ENCODE results near the gene RAD23A.
A peak's percentile ranks its signal among the peaks of the same experiment; 100 is the strongest.
"Not testable (repeated sequence)": the region's sequence is repeated elsewhere in the genome, so short reads cannot be mapped to it uniquely, and the experiment has no call there.

RAD23A gene

DNA sequence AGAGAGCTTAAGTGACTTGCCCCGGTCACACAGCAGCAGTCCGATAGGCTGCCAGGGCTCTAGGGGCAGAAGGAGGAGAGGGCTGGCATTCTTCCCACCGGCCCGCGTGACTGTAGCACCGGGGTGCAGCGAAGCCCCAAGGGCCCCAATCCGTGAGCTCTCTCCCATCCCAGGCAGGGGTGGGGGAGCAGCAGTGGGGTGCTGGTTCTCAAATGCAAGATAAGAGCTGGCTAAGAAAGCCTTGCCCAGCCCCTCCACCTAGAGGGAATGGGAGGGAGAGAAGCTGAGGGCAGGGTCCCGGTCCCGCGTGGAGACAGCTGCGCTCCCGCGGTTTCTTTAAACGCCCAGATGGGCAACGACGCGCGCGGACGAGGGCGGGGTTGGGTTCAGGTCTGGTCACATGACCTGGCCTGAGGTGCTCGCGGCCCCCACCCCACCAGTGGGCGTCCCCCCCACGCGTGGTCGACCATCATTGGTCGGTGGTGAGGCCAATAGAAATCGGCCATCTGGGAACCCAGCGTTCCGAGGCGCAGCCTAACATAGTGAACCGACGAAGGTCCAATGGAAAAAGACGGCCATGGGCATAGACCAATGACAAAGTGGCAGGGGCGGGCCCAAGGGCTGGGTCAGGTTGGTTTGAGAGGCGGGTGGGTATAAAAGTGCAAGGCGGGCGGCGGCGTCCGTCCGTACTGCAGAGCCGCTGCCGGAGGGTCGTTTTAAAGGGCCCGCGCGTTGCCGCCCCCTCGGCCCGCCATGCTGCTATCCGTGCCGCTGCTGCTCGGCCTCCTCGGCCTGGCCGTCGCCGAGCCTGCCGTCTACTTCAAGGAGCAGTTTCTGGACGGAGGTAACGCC is 7.5 kb upstream of the RAD23A start, which contains the start of gene CALR:
TSS of gene CALR (plus strand) at position 683 of the 852 bp plus-strand sequence. CDS start at position 754, 71 bp downstream.
- peak; percentile 99 for DNase-seq

DNA sequence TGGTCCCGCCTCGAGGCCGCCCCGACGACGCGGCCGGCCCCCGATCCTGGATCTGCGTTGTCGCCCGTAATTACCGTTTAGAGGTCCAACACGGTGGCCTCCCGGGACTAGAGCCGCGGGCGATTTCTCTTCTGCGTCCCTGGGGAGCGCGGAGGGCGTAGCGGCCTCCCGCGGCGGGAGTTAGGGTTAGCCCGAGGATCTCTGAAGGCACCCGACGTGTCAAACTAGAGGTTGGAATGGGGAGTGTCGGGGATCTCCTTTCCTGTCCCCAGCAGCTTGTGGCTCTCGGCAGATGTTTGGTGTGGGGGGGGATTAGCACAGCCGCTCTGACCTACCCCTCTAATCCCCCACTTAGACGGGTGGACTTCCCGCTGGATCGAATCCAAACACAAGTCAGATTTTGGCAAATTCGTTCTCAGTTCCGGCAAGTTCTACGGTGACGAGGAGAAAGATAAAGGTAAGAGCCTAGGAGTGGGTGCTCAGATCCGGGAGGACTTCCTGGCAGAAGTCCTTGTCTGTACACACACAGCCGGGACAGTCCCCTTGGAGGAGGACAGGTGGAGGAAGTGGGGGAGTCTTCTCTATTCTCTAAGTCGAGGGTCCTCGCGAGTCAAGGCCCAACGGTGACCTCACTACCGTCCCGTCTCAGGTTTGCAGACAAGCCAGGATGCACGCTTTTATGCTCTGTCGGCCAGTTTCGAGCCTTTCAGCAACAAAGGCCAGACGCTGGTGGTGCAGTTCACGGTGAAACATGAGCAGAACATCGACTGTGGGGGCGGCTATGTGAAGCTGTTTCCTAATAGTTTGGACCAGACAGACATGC is 6.7 kb upstream of the RAD23A start:
- DNase-seq, result no peak

DNA sequence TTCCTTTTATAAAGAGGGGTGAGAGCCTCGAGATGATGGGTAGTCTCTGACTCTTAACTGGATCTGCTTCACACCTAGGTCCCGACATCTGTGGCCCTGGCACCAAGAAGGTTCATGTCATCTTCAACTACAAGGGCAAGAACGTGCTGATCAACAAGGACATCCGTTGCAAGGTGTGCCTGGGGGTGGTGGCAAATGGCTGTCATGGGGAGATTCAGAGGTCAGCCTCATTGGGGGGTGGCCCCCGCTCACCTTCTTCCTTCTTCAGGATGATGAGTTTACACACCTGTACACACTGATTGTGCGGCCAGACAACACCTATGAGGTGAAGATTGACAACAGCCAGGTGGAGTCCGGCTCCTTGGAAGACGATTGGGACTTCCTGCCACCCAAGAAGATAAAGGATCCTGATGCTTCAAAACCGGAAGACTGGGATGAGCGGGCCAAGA is 5.7 kb upstream of the RAD23A start:
- no peak for DNase-seq

DNA sequence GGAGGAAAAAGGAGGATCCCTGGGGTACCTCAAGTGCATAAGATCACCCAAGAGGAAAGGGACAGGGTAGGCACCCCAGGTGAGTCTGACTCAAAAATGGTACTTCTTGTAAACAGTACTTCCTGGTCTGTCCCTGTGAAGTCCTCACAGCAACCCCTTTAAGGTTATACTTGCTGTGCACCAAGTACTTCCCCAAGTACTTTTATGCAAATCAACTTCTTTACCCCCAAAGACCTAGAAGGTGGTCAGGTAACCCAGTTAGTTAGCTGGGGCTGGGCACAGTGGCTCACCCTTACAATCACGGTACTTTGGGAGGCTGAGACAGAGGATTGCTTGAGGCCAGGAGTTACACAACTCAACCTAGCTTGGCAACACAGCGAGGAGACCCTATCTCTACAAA is 4.8 kb upstream of the RAD23A start:
- no peak for DNase-seq

DNA sequence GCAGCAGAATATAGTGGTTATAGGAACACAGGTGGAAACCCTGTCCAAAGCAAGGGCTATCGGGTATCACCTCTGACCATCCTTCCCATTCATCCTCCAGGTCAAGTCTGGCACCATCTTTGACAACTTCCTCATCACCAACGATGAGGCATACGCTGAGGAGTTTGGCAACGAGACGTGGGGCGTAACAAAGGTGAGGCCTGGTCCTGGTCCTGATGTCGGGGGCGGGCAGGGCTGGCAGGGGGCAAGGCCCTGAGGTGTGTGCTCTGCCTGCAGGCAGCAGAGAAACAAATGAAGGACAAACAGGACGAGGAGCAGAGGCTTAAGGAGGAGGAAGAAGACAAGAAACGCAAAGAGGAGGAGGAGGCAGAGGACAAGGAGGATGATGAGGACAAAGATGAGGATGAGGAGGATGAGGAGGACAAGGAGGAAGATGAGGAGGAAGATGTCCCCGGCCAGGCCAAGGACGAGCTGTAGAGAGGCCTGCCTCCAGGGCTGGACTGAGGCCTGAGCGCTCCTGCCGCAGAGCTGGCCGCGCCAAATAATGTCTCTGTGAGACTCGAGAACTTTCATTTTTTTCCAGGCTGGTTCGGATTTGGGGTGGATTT is 2.1 kb upstream of the RAD23A start:
- no peak for DNase-seq

DNA sequence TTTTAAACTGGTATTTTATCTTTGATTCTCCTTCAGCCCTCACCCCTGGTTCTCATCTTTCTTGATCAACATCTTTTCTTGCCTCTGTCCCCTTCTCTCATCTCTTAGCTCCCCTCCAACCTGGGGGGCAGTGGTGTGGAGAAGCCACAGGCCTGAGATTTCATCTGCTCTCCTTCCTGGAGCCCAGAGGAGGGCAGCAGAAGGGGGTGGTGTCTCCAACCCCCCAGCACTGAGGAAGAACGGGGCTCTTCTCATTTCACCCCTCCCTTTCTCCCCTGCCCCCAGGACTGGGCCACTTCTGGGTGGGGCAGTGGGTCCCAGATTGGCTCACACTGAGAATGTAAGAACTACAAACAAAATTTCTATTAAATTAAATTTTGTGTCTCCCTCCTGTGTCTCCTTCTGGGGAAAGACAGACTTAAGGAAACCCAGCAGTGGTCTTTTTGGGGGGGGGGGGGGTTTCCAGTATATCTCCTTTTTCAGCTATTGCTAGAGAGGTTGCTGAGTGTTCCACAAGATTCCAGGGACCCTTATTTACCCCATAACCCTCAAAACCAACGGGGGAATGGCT is 1.5 kb upstream of the RAD23A start:
- DNase-seq, result no peak

DNA sequence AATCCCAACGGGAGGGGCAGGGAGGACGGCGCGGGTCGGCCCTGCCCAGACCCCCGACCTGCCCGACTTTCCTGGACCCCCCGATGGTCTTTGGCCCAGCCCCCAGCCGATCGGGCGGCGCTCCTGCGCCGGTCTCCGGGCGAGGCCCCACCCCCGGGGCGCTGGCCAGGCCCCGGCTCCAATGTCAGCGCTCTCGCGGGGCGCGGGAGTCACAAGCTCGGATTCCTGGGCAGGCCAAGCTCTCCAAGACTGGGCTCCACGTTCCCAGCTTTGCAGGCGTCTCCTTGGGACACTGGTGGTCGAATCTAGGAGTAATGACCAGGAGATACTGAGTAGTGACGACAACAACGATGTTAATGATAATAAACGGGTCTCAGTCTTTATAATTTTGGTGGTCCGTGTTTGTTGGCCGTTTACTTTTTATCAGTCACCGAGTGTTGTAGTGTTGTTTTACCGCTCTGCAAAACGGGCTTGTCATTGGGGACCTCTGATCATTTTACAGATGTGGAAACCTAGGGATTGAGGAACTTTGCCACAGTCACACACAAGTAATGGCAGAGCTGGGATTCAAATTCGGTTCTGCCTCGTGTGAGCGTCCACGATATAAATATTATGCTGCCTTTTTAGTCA is 545 bp downstream of the RAD23A start:
- DNase-seq, result peak; percentile 40

DNA sequence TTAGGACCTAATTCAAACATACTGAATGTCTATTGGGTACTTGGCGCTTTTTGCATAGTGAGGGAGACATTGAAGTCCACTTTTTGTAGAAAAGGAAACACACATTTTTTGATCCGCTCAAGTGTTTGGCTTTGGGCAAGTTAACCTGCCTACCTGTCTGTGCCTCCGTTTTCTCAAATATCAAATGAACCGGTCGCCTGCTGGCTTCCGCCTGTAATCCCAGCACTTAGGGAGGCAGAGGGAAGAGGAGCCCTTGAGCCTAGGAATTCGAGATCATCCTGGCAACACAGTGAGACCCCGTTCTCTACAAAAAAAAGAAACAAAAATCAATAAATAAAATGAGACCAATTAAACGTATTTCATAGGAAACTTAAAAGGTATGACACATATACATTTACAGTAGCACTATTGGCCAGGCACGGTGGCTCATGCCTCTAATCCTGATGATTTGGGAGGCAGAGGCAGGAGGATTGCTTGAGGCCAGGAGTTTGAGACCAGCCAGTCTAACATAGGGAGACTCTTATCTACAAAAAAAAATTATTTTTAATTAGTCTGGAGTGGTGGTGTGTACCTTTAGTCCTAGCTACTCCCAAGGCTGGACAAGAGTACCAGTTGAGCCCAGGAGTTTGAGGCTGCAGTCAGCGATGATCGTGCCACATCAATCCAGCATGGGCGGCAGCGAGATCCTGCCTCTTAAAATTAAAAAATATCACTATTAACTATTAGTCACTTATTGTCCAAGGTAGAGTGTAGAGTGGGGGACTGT is 1.3 kb downstream of the RAD23A start:
- no peak for DNase-seq

DNA sequence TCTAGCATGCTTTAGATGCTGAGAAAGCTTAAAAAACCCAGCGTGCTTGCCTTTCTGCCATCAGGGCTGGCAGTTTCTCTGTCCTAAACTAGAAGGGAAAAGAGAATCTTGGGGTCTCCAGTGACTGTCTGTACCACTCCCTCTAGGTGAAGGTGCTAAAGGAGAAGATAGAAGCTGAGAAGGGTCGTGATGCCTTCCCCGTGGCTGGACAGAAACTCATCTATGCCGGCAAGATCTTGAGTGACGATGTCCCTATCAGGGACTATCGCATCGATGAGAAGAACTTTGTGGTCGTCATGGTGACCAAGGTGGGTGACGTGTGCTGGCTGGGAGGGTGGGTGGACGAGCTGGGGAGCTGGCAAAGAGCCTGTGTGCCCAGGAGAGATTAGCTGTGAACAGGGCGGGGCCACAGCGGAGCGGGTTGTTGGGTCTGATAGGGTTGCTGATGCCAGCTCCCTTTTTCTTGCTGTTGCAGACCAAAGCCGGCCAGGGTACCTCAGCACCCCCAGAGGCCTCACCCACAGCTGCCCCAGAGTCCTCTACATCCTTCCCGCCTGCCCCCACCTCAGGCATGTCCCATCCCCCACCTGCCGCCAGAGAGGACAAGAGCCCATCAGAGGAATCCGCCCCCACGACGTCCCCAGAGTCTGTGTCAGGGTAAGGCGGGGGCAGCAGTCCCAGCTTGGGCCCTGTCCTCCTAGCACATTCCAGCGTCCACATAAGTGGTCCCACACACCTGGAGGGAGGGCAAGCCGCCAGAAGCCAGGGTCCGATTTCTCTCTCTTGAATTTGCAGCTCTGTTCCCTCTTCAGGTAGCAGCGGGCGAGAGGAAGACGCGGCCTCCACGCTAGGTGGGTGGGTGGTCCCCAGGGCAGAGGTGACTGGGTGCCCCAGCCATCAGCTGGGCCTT is 2.3 kb downstream of the RAD23A start:
- no peak for DNase-seq

DNA sequence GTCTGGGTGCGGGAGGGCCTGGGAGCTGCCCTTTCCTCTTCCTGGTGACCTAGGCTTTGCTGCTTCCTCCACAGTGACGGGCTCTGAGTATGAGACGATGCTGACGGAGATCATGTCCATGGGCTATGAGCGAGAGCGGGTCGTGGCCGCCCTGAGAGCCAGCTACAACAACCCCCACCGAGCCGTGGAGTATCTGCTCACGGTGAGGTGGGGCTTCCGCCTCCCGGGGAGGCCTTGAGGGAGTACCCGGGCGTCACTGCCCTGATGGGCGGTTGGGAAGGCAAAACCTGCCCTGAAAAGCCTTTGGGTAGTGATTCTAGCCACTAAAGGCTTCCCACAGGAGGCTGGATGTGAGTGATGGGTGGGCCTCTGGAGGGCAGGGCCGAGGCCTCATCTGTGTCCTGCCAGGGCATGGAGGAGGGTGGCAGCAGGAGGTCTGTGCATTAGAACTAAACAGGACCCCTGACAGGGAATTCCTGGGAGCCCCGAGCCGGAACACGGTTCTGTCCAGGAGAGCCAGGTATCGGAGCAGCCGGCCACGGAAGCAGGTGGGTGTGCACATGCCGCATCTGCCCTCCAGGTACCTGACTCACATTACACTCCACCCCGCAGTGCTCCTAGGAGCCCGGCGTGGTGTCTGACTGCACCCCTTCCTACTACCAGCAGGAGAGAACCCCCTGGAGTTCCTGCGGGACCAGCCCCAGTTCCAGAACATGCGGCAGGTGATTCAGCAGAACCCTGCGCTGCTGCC is 3.1 kb downstream of the RAD23A start:
- DNase-seq, result no peak

DNA sequence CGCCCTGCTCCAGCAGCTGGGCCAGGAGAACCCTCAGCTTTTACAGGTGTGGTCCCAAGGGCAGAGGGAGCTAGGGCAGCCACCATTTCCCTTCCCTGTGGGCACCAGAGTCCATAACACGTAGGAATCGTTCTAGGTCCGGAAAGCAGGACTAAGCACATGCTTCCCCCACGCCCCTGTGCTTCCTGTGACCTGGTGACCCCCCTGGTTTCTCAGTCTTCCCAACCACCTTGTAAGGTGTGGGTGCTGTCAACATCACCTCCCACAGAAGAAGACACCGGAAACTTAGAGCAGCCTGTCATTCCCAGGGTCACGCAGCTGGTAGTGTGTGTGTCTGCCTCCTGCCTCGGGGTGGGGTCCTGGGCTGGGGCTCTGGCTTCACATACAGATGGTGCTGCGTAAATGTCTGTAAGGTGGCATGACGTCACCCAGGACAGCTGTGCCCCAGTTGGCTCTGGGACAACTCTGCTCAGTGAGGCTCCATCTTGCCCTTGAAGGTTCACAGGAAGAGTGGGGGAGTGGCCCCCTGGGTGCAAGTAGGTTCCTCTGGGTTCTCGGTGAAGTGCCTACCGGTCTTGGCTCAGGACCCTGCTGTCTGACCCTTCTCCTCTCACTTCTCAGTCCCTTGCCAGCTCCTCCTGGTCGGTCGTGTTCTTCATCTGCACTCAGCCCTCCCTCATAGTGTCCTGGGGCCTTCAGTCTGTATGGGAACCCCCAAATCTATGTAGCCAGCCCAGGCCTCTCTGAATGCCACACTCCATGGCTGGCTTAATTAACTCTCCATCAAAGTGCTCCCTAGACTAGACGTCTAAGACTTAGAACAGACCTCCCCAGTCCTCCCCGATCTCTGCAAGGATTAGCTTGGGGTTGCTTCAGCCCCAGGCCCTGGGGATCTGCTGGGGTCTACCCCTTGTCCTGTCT is 4.0 kb downstream of the RAD23A start:
- no peak for DNase-seq

DNA sequence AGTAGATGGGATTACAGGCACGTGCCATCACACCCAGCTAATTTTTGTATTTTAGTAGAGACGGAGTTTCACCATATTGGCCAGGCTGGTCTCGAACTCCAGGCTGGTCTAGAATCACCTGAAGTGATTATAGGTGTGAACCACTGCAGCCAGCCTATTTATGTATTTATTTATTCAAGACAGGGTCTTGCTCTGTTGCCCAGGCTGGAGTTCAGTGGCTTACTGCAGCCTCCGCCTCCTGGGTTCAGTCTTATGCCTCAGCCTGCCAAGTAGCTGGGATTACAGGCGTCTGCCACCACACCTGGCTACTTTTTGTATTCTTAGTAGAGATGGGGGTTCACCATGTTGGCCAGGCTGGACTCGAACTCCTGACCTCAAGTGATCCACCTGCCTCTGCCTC is 6.4 kb downstream of the RAD23A start:
- DNase-seq, result not testable (repeated sequence)

DNA sequence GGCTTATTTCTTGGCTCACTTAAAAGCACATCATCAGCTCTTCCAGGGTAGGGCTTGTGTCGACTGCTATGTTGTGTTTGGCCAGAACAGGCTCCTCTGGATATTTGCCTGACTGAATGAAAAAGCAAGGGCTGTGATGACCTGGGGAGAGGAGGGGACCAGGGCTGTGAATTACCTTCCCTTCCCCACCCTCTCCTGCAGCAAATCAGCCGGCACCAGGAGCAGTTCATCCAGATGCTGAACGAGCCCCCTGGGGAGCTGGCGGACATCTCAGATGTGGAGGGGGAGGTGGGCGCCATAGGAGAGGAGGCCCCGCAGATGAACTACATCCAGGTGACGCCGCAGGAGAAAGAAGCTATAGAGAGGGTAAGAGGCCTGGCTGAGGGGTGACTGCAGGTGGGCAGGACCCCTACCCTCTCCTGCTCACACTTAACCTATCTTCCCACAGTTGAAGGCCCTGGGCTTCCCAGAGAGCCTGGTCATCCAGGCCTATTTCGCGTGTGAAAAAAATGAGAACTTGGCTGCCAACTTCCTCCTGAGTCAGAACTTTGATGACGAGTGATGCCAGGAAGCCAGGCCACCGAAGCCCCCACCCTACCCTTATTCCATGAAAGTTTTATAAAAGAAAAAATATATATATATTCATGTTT is 7.0 kb downstream of the RAD23A start:
- DNase-seq, result no peak

DNA sequence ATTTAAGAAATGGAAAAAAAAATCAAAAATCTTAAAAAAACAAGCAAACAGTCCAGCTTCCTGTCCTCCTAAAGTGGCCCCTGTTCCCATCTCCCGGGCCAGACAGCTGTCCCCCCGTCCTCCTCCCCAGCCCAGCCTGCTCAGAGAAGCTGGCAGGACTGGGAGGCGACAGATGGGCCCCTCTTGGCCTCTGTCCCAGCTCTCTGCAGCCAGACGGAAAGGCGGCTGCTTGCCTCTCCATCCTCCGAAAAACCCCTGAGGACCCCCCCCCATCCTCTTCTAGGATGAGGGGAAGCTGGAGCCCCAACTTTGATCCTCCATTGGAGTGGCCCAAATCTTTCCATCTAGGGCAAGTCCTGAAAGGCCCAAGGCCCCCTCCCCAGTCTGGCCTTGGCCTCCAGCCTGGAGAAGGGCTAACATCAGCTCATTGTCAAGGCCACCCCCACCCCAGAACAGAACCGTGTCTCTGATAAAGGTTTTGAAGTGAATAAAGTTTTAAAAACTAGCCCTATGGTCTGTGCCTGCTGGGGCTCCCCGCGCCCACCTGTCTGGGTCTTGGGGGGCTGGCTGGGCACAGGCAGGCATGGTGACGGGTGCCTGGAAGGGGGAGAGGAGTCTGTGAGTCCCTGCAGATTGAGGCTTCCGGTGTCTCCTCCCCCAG is 7.6 kb downstream of the RAD23A start:
- no peak for DNase-seq

DNA sequence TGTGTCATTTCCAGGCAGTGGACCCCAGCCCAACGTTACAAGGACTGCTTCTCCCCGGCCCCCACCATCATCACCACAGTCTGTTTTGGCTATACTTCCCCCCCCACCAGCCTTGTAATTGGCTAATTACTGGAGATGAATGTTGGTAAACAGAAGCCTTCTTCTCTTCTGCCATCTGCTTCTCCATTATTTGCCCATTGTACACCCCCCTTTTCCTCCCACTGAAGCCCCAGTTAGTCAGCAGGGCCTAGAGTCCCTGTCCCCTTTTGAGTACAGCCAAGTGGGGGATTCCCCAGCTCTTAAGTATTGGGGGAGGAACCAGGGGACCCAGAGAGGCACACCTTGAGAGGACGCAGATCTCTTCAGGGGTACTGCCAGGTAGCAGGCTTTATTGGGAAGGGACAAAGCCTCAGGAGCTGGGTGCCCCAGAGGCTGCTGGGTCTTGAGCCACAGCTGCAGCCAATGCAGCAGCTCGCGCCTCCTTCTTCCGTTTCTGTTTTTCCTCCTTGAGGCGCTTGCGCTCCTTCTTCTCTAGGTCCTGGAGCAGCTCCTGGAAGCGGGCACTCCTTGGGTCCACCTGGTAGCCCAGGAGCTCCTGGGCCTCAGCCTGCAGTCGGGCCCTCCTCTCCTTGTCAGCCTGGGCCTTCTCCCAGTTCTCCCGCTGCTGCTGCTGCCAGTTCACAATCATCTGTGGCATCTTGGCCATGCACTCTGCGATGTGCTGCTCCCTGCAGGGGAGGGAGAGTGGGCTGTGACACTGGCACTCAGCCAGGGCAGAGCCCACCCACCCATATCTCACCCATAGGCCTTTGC is 8.3 kb downstream of the RAD23A start:
- peak; percentile 11 for DNase-seq

DNA sequence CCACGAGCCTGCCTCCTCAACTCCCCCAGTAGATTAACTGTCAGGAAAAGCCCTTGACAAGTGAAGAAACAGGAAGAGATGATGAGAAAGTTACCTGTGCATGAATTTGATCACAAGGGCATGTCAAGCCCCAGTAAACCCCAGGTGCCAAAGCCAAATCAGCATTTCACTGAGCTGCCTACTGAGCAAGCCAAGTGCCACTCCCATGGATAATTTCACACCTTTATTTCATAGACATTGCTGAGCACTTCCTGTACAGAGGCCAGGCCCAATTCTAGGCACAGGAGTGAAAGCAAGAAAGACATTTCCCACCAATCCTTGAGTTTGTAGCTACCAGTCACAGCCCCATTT is 8.9 kb downstream of the RAD23A start:
- no peak for DNase-seq

DNA sequence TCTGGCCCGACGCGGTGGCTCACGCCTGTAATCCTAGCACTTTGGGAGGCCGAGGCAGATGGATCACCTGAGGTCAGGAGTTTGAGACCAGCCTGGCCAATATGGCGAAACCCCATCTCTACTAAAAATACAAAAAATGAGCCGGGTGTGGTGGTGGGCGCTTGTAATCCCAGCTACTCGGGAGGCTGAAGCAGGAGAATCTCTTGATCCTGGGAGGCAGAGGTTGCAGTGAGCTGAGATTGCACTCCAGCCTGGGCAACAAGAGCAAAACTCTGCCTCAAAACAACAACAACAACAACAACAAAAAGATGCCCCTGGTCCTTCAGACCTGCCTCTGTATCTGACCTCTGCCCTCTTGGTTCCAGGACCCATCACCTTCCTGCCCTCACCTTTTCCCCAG is 9.9 kb downstream of the RAD23A start:
- not testable (repeated sequence) for DNase-seq

Data from COR-L47 (cell line).